HG03135 (cell line): Measurements from ENCODE around the gene ZNF804A.
"Not testable (repeated sequence)": the region's sequence is repeated elsewhere in the genome, so short reads cannot be mapped to it uniquely, and the experiment has no call there.

ENCODE experiments used
- ATAC-seq: cut with Tn5 transposase; IDR thresholded peaks from one replicate; pipeline ENCODE4 v1.9.1; 2021; ENCODE audit warnings: mild to moderate bottlenecking, moderate library complexity; ENCODE audit not compliant: unreplicated experiment

ZNF804A gene

GRCh38 chr2:184696644-184697043 is 98.3 kb downstream of the ZNF804A start:
- ATAC-seq = no peak

GRCh38 chr2:184698476-184698875 is 100.1 kb downstream of the ZNF804A start:
- ATAC-seq = no peak

GRCh38 chr2:184721881-184722280 is 123.6 kb downstream of the ZNF804A start:
- ATAC-seq = no peak

DNA sequence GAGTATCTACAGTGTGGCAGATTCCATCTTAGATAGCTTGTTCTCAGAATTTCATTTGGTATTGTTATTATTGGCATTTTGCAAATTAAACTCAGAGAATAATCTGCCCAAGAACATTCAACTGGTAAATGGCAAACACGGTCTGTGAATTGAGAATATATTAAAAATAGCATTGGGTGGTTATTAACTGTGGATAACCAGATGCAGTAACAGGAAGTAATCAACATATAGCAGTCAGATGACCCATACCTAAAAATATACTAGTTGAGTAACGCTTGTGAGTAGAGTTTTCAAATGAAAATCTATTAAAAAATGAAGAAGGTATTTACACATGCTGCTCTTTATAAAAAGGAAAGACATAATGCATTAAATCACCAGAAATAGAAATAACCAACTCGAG is 129.5 kb downstream of the ZNF804A start:
- ATAC-seq = no peak

DNA sequence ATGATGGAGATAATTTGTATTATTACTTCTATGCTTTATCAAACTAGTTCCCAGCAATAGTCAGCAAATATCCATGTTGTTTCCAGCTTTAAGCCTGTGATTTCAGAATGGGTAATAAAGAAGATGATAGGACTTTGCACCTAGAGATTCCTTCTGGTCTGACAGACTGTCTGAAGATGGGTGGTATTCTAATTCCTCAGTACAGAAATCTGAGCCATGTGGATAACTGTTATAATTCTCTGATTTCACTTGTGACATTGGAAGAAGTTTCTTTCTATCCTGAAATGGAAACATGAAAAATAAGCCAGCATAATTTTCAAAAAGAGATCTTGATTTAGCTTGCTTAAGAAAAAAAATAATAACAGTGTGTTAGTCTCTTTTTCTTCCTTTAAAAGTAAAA is 130.1 kb downstream of the ZNF804A start:
- ATAC-seq = no peak

GRCh38 chr2:184729581-184729980 is 131.3 kb downstream of the ZNF804A start:
- ATAC-seq = no peak

DNA sequence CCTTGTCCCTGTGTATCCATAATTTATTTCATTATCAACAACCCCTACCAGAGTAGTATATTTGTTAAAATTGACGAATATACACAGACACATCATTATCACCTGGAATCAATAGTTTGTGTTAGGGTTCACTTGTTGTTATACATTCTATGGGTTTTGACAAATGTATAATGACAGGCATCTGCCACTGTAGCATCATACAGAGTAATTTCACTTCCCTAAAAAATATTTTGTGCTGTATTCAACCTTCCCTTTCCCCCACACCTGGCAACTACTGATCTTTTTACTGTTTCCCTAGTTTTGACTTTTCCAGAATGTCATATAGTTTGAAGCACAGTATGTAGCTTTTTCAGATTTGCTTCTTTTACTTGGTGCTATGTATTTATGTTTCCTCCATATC is 132.0 kb downstream of the ZNF804A start:
- ATAC-seq = peak; percentile 82

DNA sequence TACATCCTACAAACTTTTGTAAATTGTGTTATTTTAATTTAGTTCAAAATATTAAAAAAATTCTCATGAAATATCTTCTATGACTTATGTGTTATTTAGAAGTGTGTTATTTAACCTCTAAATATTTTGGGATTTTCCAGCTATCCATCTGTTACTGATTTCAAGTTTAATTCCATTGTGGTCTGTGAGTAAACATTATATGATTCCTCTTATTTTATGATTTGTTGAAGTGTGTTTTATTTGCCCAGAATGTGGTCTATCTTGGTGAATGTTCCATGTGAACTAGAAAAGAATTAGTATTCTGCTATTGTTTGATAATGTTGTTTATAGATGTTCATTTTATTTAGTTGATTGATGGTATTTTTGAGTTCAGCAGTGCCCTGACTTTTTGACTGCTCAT is 136.0 kb downstream of the ZNF804A start:
- no peak for ATAC-seq

DNA sequence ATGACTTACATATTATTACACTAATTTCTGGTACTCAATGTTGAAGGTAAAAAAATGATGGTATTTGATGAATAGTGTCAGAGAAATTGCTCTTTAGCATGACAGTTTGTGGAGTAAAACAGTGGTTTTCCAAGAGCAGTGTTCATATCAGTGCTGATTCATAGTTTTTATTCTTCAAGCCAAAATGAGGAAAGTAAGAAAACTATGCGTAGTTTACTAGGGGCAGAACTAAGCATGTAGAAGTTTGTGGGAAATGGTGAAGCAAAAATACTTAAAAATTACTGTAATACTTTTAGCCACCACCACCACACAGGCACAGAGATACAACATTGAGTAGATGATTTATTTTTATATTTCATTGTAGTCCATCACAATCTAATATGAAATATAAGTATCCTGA is 137.3 kb downstream of the ZNF804A start:
- ATAC-seq = no peak

DNA sequence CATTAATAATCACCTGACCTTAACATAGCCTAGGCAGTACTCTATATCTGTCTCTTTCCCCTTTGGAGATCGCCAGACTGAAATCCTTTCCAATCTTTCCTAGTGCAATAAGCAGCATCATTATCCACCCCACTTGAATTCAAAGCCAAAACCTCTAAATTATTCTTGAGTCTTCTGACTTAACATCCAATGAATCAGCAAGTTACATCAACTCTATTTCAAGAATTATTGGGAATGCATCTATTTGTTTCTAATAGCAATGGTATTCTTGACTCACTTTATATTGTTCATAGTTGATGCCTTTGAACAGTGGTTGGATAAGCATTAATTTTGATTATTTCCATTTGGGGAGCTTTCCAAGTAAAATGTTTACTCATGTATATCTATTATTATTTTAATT is 144.8 kb downstream of the ZNF804A start:
- ATAC-seq = no peak

DNA sequence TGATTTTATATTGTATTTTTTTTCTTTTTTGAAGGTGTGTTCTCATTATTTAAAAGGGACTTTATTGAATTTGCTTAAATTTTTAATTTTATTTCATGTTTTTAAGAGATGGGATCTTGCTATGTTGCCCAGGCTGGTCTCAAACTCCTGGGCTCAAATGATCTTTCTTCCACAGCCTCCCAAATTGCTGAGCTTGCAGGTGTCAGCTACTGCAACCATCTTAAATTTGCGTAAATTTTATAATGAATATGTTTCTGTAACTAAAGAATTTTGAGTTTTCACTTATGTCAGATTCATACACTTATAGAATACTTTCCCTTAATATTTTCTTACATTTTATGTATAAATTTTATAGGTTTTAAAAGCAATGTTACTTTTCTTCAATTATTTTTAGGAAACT is 157.8 kb downstream of the ZNF804A start:
- no peak for ATAC-seq

- no peak for ATAC-seq
Observed at GRCh38 chr2:184756885-184757284, 158.6 kb downstream of the ZNF804A start.

DNA sequence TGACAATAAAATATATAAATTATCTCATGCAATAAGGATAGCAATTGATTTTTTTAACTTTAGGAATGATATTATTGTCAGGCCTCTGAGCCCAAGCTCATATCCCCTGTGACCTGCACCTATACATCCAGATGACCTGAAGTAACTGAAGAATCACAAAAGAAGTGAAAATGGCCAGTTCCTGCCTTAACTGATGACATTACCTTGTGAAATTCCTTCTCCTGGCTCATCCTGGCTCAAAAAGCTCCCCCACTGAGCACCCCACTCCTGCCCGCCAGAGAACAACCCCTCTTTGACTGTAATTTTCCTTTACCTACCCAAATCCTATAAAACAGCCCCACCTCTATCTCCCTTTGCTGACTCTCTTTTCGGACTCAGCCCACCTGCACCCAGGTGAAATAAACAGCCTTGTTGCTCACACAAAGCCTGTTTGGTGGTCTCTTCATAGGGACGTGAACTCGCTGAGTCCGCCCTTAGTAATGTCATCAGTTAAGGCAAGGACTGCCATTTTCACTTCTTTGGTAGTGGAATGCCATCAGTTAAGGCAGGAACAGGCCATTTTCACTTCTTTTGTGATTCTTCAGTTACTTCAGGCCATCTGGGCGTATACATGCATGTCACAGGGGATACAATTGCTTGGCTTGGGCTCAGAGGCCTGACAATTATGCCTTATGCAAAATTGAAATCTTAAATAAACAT is 161.4 kb downstream of the ZNF804A start:
- ATAC-seq = not testable (repeated sequence)

DNA sequence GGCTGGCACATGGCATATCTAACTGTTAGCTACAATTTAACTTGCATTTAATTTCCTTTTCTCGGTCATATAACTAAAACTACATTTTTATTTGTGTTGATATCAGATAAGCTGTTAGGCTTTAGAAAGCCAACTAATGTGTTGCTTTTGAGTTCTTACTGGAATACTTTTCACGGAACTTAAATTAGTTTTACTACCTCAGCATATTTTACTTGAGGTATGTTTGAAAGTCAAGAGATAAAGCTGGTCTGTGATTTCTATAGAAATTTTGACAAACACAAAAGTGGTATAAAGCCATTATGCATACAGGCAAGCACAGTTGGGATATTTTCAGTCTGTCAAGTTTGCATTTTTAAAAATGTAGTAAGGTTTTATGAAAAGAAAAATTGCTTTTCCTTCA is 162.6 kb downstream of the ZNF804A start:
- ATAC-seq = no peak

GRCh38 chr2:184765112-184765895 is 167.0 kb downstream of the ZNF804A start:
- peak; percentile 73 for ATAC-seq

DNA sequence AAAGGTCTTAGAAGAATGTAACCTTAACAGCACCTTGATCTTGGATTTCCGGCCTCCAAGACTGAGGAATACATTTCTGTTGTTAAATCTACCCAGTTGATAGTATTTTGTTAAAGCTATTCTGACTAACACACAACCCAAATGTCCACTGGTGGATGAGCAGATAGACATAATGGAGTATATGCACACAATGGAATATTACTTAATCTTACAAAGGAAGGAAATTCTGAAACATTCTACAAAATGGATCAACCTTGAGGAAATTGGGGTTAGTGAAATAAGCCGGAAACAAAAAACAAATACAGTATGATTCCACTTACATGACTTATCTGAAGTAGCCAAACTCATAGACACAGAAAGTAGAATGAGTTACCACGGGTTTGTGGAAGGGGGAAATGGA is 168.7 kb downstream of the ZNF804A start:
- ATAC-seq = no peak

GRCh38 chr2:184769023-184769422 is 170.7 kb downstream of the ZNF804A start:
- ATAC-seq = no peak

GRCh38 chr2:184769686-184770085 is 171.4 kb downstream of the ZNF804A start:
- ATAC-seq = no peak

GRCh38 chr2:184779777-184780176 is 181.4 kb downstream of the ZNF804A start:
- ATAC-seq = no peak

GRCh38 chr2:184780384-184780783 is 182.1 kb downstream of the ZNF804A start:
- ATAC-seq = no peak

- no peak for ATAC-seq
Observed at GRCh38 chr2:184780944-184781343, 182.6 kb downstream of the ZNF804A start.

DNA sequence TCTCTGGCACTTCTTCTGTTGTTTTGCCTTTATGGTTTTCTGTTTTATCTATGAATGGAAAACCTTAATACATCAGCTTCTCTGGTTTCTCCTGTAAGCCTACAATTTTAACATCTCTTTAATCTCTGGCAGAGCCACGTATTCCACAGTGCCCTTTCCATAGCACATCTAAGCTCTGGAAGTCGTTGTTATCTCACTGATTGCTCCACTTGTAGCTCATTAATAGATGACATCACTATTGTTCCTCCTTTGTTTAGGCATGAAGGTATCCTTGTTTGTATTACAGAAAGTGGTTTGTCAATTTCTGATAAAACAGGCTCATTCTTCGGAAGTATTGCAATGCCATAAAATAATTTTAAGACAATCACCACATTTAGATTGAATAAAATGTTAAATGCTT is 185.2 kb downstream of the ZNF804A start:
- ATAC-seq = no peak
